GM12878 (cell line): Measurements from ENCODE around the gene PCSK6. TPM values are rescaled to one million over a fixed set of nuclear protein-coding genes. Genes with fewer than 3 reads are reported as not detected.

Source experiments
- BMI1 ChIP-seq: fragments of 450-650 bp; IDR thresholded peaks from 2 replicates; pipeline ENCODE4 v1.6.1; 2016; ENCODE audit warnings: mild to moderate bottlenecking, moderate library complexity, borderline replicate concordance
- IRF4 ChIP-seq: IDR thresholded peaks from 2 replicates; pipeline ENCODE4 v1.6.1; 2011; ENCODE audit warnings: low read depth, low read length
- NRF1 ChIP-seq: conservative IDR thresholded peaks from 2 replicates; pipeline ENCODE4 v1.6.1; 2011; ENCODE audit warnings: mild to moderate bottlenecking, low read depth, low read length, improper control_type of control experiment
- RB1 ChIP-seq: fragments of 450-650 bp; formaldehyde crosslinking; IDR thresholded peaks from 2 replicates; pipeline ENCODE4 v1.6.1; 2017; ENCODE audit warnings: mild to moderate bottlenecking, borderline replicate concordance
- REST ChIP-seq: IDR thresholded peaks from 2 replicates; pipeline ENCODE4 v1.6.1; 2012; ENCODE audit warnings: mild to moderate bottlenecking, low read depth, low read length
- RFX5 ChIP-seq: IDR thresholded peaks from 2 replicates; pipeline ENCODE4 v1.6.1; 2011; ENCODE audit warnings: low read depth, low read length, improper control_type of control experiment
- SKIL ChIP-seq: fragments of 450-650 bp; IDR thresholded peaks from 2 replicates; pipeline ENCODE4 v1.6.1; 2017; ENCODE audit warnings: mild to moderate bottlenecking, low read depth, inconsistent platforms; ENCODE audit not compliant: poor library complexity, severe bottlenecking
- ZNF592 ChIP-seq: fragments of 450-650 bp; IDR thresholded peaks from 2 replicates; pipeline ENCODE4 v1.6.1; 2017; ENCODE audit warnings: mild to moderate bottlenecking, moderate library complexity
- ZNF622 ChIP-seq: fragments of 450-650 bp; IDR thresholded peaks from 2 replicates; pipeline ENCODE4 v1.6.1; 2017; ENCODE audit warnings: mild to moderate bottlenecking, inconsistent platforms
- polyA plus RNA-seq, 11 experiments: library from polyadenylated mRNA; depleted of rRNA in 4 of 11; unstranded in 6 of 11; stranded (reverse) in 5 of 11; fragments of >200 nt; fragmentation: Nextera tagmentation in 4 of 11; fragmentation: Illumina TruSeq in 1 of 11; extraction: Ambion mirVana in 4 of 11; extraction: Trizol in 1 of 11; gene quantifications; 1 replicate in 1 of 11; 2 replicates in 10 of 11; pipeline versions ENCODE4 v1.2.1 to v1.2.3, GENCODE V29; 2011 to 2016; ENCODE audit warnings: inconsistent platforms in 2 of 11, missing spikeins in 2 of 11, low read depth in 1 of 11
- total RNA-seq, 4 experiments: library from RNA; depleted of rRNA in 3 of 4; stranded (reverse); fragments of >200 nt in 3 of 4; fragmentation: Illumina TruSeq in 1 of 4; extraction: Trizol in 1 of 4; gene quantifications; 2 replicates each; pipeline versions ENCODE4 v1.2.1 to v1.2.3, GENCODE V29; 2013 to 2021

The PCSK6 gene
- total and polyA plus RNA-seq, 10 of the 15 experiments (the other 5 are each of a cell fraction or from before 2014, with no cell fraction given): 0.19 to 0.67 (median 0.25) TPM; not detected in 4

- no peak for TF ChIP-seq ZNF592
- TF ChIP-seq RFX5: no peak
- no peak for TF ChIP-seq BMI1
- TF ChIP-seq NRF1: no peak
- no peak for TF ChIP-seq ZNF622
- no peak for TF ChIP-seq REST
- TF ChIP-seq IRF4: no peak
- TF ChIP-seq RB1: no peak
- no peak for TF ChIP-seq SKIL
- TF ChIP-seq, all 136 proteins: peak for 0
Measured at GRCh38 chr15:101441696-101442095, 47.8 kb downstream of the PCSK6 start (continued).
